Left ventricle myocardium inferior (tissue), 1 donor: ENCODE data around the gene CLIP3. TPM values are rescaled to one million over a fixed set of nuclear protein-coding genes. Genes with fewer than 3 reads are reported as not detected.

Experiments used
- DNase-seq: peaks from one replicate; pipeline ENCODE4 v3.0.0-alpha.2; 2020
- H3K27ac ChIP-seq: fragments of 200-600 bp; replicated peaks from 2 replicates; pipeline ENCODE4 v1.8.0; 2021
- H3K27me3 ChIP-seq: fragments of 200-600 bp; 2 replicates; pipeline ENCODE4 v1.8.0; 2021; ENCODE audit warnings: low read depth
- H3K36me3 ChIP-seq: fragments of 200-600 bp; 2 replicates; pipeline ENCODE4 v1.8.0; 2021
- H3K4me1 ChIP-seq: fragments of 200-600 bp; 2 replicates; pipeline ENCODE4 v1.8.0; 2021
- H3K4me3 ChIP-seq: fragments of 200-600 bp; 2 replicates; pipeline ENCODE4 v1.8.0; 2021; ENCODE audit warnings: mild to moderate bottlenecking, moderate library complexity
- H3K9me3 ChIP-seq: fragments of 200-600 bp; replicated peaks from 2 replicates; pipeline ENCODE4 v1.8.0; 2021
- CTCF ChIP-seq: fragments of 200-600 bp; IDR thresholded peaks from 2 replicates; pipeline ENCODE4 v1.8.0; 2021; ENCODE audit warnings: antibody characterized with exemption, mild to moderate bottlenecking, borderline replicate concordance
- intact Hi-C: fragments of 100-400 bp; cut with micrococcal nuclease; formaldehyde crosslinking; loops from one replicate; pipeline ENCODE4 v1.11.0; 2022
- total RNA-seq: library from RNA; stranded (reverse); fragmentation: NEBNext Ultra II Directional; extraction: Animal tissue kit (Norgen Biotek cat#: 25700); gene quantifications from one replicate; pipeline ENCODE4 v1.2.1, GENCODE V29; 2021
- donor health status: DM: no; HTN: yes; CAD: no; lungs with severe emphysema.

Gene CLIP3
- total RNA-seq, 1 donor from 2014 or later: 5.4 TPM

GRCh38 chr19:36009220-36009619, 23.5 kb downstream of the CLIP3 start:
- H3K27me3 ChIP-seq: no peaks in the 10 kb centered on the region
- TF ChIP-seq CTCF: no peak
- intact Hi-C loops: no loop called here
- DNase-seq: peak; percentile 68
- H3K36me3 ChIP-seq: no peaks in the 10 kb centered on the region
- H3K4me1 ChIP-seq: peaks cover 26% of the 10 kb centered on the region
- peak overlapping the region; percentile 59 for H3K4me3 ChIP-seq
- peak overlapping the region; percentile 30 for H3K27ac ChIP-seq
- H3K9me3 ChIP-seq: no peaks in the 10 kb centered on the region

DNA sequence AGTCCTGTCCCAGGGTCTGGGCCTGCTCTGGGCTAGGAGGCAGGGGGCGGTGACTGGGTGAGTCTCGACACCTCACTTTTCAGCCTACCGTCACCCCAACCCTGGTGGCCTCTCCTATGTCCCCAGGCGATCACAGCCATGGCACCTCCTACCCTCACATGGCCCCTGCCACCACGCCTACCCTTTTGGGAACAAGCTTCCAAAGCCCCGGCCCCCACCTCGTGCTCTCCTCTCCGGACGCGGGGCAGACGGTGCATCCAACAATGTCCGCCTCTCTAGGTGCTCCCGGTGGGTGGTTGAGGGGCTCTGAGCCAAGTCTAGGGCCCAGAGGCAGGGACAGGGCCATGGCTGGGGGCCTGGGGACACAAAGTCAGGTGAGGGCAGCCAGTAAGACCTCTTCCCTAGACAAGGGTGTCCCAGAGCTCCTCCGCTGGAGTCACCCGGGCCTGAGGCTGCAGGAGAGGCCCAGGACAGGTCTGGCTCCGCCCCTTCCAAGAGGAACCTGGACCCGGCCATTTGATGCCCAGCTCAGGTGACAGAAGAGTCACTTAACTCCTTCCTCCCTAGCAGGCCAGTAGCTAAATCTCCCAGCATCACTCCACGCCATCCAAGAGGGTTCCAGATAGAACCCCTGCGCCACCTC, 24.2 kb downstream of the CLIP3 start, which contains the start of gene SYNE4:
Gene SYNE4 (minus strand): TSS at position 478 of the 643 bp plus-strand sequence. CDS start 132 bp downstream, at position 346.
- intact Hi-C loops: no loop called here
- H3K27me3 ChIP-seq: no peaks in the 10 kb centered on the region
- no peak for TF ChIP-seq CTCF
- DNase-seq: no peak
- H3K4me1 ChIP-seq: peaks cover 21% of the 10 kb centered on the region
- H3K27ac ChIP-seq: peak within 1 kb of the TSS; percentile 30
- H3K4me3 ChIP-seq: peak within 1 kb of the TSS; percentile 59
- no peaks in the 10 kb centered on the region for H3K36me3 ChIP-seq
- no peaks in the 10 kb centered on the region for H3K9me3 ChIP-seq

- intact Hi-C loops: no loop called here
- Histone ChIP-seq H3K9me3 (no peaks in the 10 kb centered on the region), H3K27me3 (no peaks in the 10 kb centered on the region), H3K27ac (no peak overlapping the region), H3K4me1 (peaks cover 15% of the 10 kb centered on the region), H3K36me3 (no peaks in the 10 kb centered on the region), H3K4me3 (no peak overlapping the region)
- no peak for DNase-seq
- TF ChIP-seq CTCF: no peak
Observed at GRCh38 chr19:36006955-36007354, 25.7 kb downstream of the CLIP3 start.

DNA sequence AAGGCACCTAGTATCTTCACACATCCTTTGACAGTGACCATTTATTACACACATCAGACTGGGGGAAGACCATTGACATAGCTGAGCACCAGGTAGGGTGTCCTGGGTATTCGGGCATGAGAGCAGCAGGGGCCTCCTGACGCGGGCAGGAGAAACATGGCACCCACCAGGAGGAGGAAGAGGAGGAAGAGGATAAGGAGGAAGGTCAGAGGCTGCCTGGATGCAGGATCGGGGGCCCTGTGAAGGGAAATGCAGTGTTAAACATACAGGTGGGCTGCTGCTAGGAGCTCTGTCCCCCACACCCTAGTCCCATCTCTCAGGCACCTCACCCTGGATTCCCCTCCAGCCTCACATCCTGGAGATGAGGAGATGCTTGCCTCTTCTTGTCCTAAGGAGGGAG, 29.4 kb downstream of the CLIP3 start:
- Histone ChIP-seq H3K27me3 (no peaks in the 10 kb centered on the region), H3K36me3 (peaks cover 11% of the 10 kb centered on the region), H3K27ac (no peak overlapping the region), H3K4me1 (peaks cover 16% of the 10 kb centered on the region), H3K9me3 (no peaks in the 10 kb centered on the region), H3K4me3 (no peak overlapping the region)
- no peak for DNase-seq
- no peak for TF ChIP-seq CTCF
- intact Hi-C loops: no loop called here

DNA sequence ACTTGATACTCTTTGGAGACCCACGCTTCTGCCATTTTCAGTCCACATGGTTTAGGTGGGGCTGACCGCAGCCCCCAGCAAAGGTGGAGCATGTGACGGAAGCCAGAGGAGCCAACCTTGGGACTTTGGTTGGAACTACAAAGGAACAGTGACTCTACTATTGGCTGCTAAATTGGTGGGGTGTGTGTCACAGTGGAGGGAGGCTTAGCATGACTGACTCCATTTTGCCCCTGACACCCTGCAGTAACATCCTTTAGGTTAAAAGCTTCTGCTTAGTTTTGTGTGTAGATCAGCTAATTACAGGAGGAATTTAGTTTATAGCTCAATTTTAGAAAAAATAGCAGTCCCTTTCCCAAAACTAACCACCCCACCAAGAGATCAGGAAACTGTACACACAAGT, 31.1 kb downstream of the CLIP3 start:
- no peak for DNase-seq
- intact Hi-C loops: no loop called here
- Histone ChIP-seq H3K4me1 (peaks cover 22% of the 10 kb centered on the region), H3K27me3 (no peaks in the 10 kb centered on the region), H3K4me3 (no peak overlapping the region), H3K36me3 (peaks cover 20% of the 10 kb centered on the region), H3K9me3 (no peaks in the 10 kb centered on the region), H3K27ac (no peak overlapping the region)
- TF ChIP-seq CTCF: no peak
